Stomach (tissue), 9 donors: ENCODE data around the gene NOC2L. TPM values are rescaled to one million over a fixed set of nuclear protein-coding genes. Genes with fewer than 3 reads are reported as not detected.
"Not testable (repeated sequence)": the region's sequence is repeated elsewhere in the genome, so short reads cannot be mapped to it uniquely, and the experiment has no call there.

ENCODE experiments used
- DNase-seq, 2 donors: peaks; one replicate each; pipeline versions ENCODE4 v3.0.0 to v3.0.0-alpha.2; 2013 to 2019
- H3K27ac ChIP-seq, 5 donors: fragments of 200-600 bp in 4 of 5; sonication (generic) in 4 of 5; one replicate each; pipeline ENCODE4 v1.5.1; 2013 to 2019; ENCODE audit warnings: mild to moderate bottlenecking in 1 of 5, moderate library complexity in 1 of 5
- H3K27me3 ChIP-seq, 3 donors: fragments of 200-600 bp; sonication (generic); one replicate each; pipeline ENCODE4 v1.5.1; 2017 to 2019; ENCODE audit warnings: mixed run types in 1 of 3
- H3K36me3 ChIP-seq, 4 donors: fragments of 200-600 bp; sonication (generic); 1 replicate in 3 of 4; 2 replicates in 1 of 4; pipeline ENCODE4 v1.5.1; 2016 to 2019
- H3K4me1 ChIP-seq, 4 donors: fragments of 200-600 bp; sonication (generic); one replicate each; pipeline ENCODE4 v1.5.1; 2016 to 2019
- H3K4me3 ChIP-seq, 4 donors: fragments of 200-600 bp; sonication (generic) in 3 of 4; one replicate each; pipeline ENCODE4 v1.5.1; 2016 to 2019; ENCODE audit warnings: mild to moderate bottlenecking in 1 of 4
- H3K9me3 ChIP-seq, 4 donors: fragments of 200-600 bp; sonication (generic); one replicate each; pipeline ENCODE4 v1.5.1; 2016 to 2019
- CTCF ChIP-seq, 7 experiments: fragments of 450-650 bp in 4 of 7; fragments of 200-600 bp in 3 of 7; sonication (generic) in 3 of 7; IDR thresholded peaks; one replicate each; pipeline ENCODE4 v1.5.1; 2016 to 2019; ENCODE audit warnings: antibody characterized with exemption in 7 of 7, control low read depth in 2 of 7, mild to moderate bottlenecking in 1 of 7
- EP300 ChIP-seq: sonication (generic); formaldehyde crosslinking; IDR thresholded peaks from one replicate; pipeline ENCODE4 v1.6.1; 2017; ENCODE audit warnings: antibody characterized with exemption
- POLR2A ChIP-seq, 4 donors: fragments of 450-650 bp; IDR thresholded peaks; one replicate each; pipeline ENCODE4 v1.6.1; 2016; ENCODE audit warnings: antibody characterized with exemption in 4 of 4, control low read depth in 2 of 4, mild to moderate bottlenecking in 1 of 4, moderate library complexity in 1 of 4
- POLR2AphosphoS5 ChIP-seq, 3 donors: sonication (generic); formaldehyde crosslinking; IDR thresholded peaks; one replicate each; pipeline ENCODE4 v1.6.1; 2016; ENCODE audit warnings: antibody characterized with exemption in 3 of 3
- WGBS, 5 donors: extraction: QIAGEN DNeasy Blood & Tissue Kit in 3 of 5; methylation state at CpG; one replicate each; pipeline versions ENCODE4 v1.1.5 to v1.1.7; 2013 to 2018; 5-methylcytosine and 5-hydroxymethylcytosine counted together
- intact Hi-C: fragments of 100-400 bp; cut with DNase I; formaldehyde crosslinking; loops from one replicate; pipeline ENCODE4 v1.15.1; 2023; ENCODE audit warnings: low total_unique reads
- polyA plus RNA-seq, 3 donors: library from polyadenylated mRNA; stranded (reverse); fragments of 200-250 nt; gene quantifications; one replicate each; pipeline ENCODE4 v1.2.3, GENCODE V29; 2013
- total RNA-seq, 5 donors: library from RNA; depleted of rRNA; stranded (reverse); fragments of >200 nt; gene quantifications; one replicate each; pipeline versions ENCODE4 v1.1.0 to v1.2.3, GENCODE V29; 2014 to 2016
- donor health status: healthy with polysubstance abuse.
- donor health status: Bipolar disorder and iron deficiency.
- donor health status: healthy.

The NOC2L gene
- total and polyA plus RNA-seq, 8 donors, result 30.4 to 69.2 (median 45.2) TPM

GRCh38 chr1:902802-903201 is 56.3 kb downstream of the NOC2L start:
- DNase-seq, result no peak
- H3K27ac ChIP-seq, result no peak overlapping the region
- H3K36me3 ChIP-seq, result no peaks in the 10 kb centered on the region
- TF ChIP-seq EP300 (no peak), POLR2A (IDR thresholded peaks at IDR 0.05) (no peak), POLR2AphosphoS5 (IDR thresholded peaks at IDR 0.05) (no peak), CTCF (IDR thresholded peaks at IDR 0.05) (no peak)
- peaks cover 22 to 39% (median 30%) of the 10 kb centered on the region in 4 donors for H3K4me1 ChIP-seq
- intact Hi-C loops, result loop anchor here (5.0 kb wide), 1 partner anchor 39 kb away; no protein-coding TSS in a partner anchor
- peaks cover 0 to 56% (median 8%) of the 10 kb centered on the region in 3 donors for H3K27me3 ChIP-seq
- WGBS, 5 donors, result 90 to 96% (median 93%) methylated on average over 20 to 21 of the region's 21 CpGs
- H3K4me3 ChIP-seq, result no peak overlapping the region
- no peaks in the 10 kb centered on the region for H3K9me3 ChIP-seq

- Histone ChIP-seq H3K36me3 (no peaks in the 10 kb centered on the region), H3K4me1 (peaks cover 16 to 26% (median 21%) of the 10 kb centered on the region in 4 donors), H3K9me3 (no peaks in the 10 kb centered on the region), H3K27me3 (peaks cover 0 to 53% (median 8%) of the 10 kb centered on the region in 3 donors), H3K4me3 (no peak overlapping the region), H3K27ac (no peak overlapping the region)
- no peak for DNase-seq
- TF ChIP-seq POLR2AphosphoS5 (IDR thresholded peaks at IDR 0.05) (no peak), CTCF (IDR thresholded peaks at IDR 0.05) (no peak), EP300 (no peak), POLR2A (IDR thresholded peaks at IDR 0.05) (no peak)
- WGBS, 5 donors, result 68 to 72% (median 70%) methylated on average over 18 of the region's 18 CpGs
- intact Hi-C loops, result loop anchor here (5.0 kb wide), 1 partner anchor 41 kb away; no protein-coding TSS in a partner anchor
Observed at GRCh38 chr1:901108-901859, 57.8 kb downstream of the NOC2L start.

GRCh38 chr1:899636-900317 is 59.3 kb downstream of the NOC2L start:
- TF ChIP-seq POLR2A (IDR thresholded peaks at IDR 0.05), result no peak
- no peak for TF ChIP-seq CTCF (IDR thresholded peaks at IDR 0.05)
- TF ChIP-seq POLR2AphosphoS5 (IDR thresholded peaks at IDR 0.05), result no peak
- no peak for TF ChIP-seq EP300

GRCh38 chr1:897951-898350 is 61.1 kb downstream of the NOC2L start:
- not testable (repeated sequence) for H3K4me1 ChIP-seq, DNase-seq, H3K9me3 ChIP-seq

More at GRCh38 chr1:899636-900317, 59.3 kb downstream of the NOC2L start:
- Histone ChIP-seq H3K4me1 (peaks cover 3 to 11% (median 8%) of the 10 kb centered on the region in 4 donors), H3K36me3 (no peaks in the 10 kb centered on the region), H3K9me3 (no peaks in the 10 kb centered on the region), H3K4me3 (no peak overlapping the region), H3K27me3 (peaks cover 0 to 41% (median 2%) of the 10 kb centered on the region in 3 donors), H3K27ac (no peak overlapping the region)
- 80 to 90% (median 86%) methylated on average over 8 of the region's 8 CpGs for WGBS, 5 donors
- intact Hi-C loops, result loop anchor here (5.0 kb wide), 1 partner anchor 43 kb away; no protein-coding TSS in a partner anchor
- DNase-seq, result no peak

More at GRCh38 chr1:897951-898350, 61.1 kb downstream of the NOC2L start:
- H3K27me3 ChIP-seq, result peaks cover 0 to 34% (median 0%) of the 10 kb centered on the region in 3 donors
- H3K4me3 ChIP-seq, H3K36me3 ChIP-seq, H3K27ac ChIP-seq, intact Hi-C loops: not testable (repeated sequence)
- WGBS, 5 donors, result 74 to 85% (median 81%) methylated on average over 17 of the region's 17 CpGs
